Erythroblast (primary cell): ENCODE results near the gene ARL4C.

Experiments
- GATA1 ChIP-seq: IDR thresholded peaks from 2 replicates; pipeline ENCODE4 v1.6.1; 2011; ENCODE audit warnings: low read depth, mild to moderate bottlenecking, control low read depth, low read length, moderate library complexity
- POLR2A ChIP-seq: IDR thresholded peaks from 2 replicates; pipeline ENCODE4 v1.6.1; 2011; ENCODE audit warnings: mild to moderate bottlenecking, low read length

- TF ChIP-seq POLR2A (no peak), GATA1 (no peak)
These were observed 18.6 kb downstream of the ARL4C start for GRCh38 chr2:234478121-234478858.
